Activated naive CD4-positive, alpha-beta T cell treated with anti-CD3 and anti-CD28 coated beads, Interleukin-2, amount 50 U/mL, for 72 hours (primary cell): ENCODE results near the gene KLHL6. TPM values are rescaled to one million over a fixed set of nuclear protein-coding genes. Genes with fewer than 3 reads are reported as not detected.
"Not testable (repeated sequence)": the region's sequence is repeated elsewhere in the genome, so short reads cannot be mapped to it uniquely, and the experiment has no call there.

Experiments used
- ATAC-seq, 2 donors: fragments of 150-1000 bp; cut with Tn5 transposase; 2 replicates each; pipeline ENCODE4 v1.10.0; 2021; ENCODE audit warnings: mild to moderate bottlenecking in 2 of 2, moderate library complexity in 2 of 2
- DNase-seq, 2 donors: peaks; one replicate each; pipeline ENCODE4 v3.0.0; 2021 to 2022; ENCODE audit warnings: low spot score in 2 of 2
- H3K27ac Mint-ChIP-seq, 2 donors: one replicate each; pipeline ENCODE4 v1.8.0; 2022; ENCODE audit warnings: mild to moderate bottlenecking in 2 of 2, mixed read lengths in 2 of 2
- H3K36me3 Mint-ChIP-seq, 2 donors: one replicate each; pipeline ENCODE4 v1.8.0; 2022; ENCODE audit warnings: mixed read lengths in 2 of 2
- H3K9me3 Mint-ChIP-seq, 2 donors: one replicate each; pipeline ENCODE4 v1.8.0; 2022; ENCODE audit warnings: mixed read lengths in 2 of 2
- total RNA-seq, 2 donors: library from RNA; stranded (reverse); gene quantifications; one replicate each; pipeline ENCODE4 v1.2.3, GENCODE V29; 2022

KLHL6 gene
- total RNA-seq, 2 donors from 2014 or later = 47.0 to 72.9 TPM

- no peak overlapping the region for H3K27ac Mint-ChIP-seq
- no peaks in the 10 kb centered on the region for H3K9me3 Mint-ChIP-seq
- ATAC-seq = no peak
- no peak for DNase-seq
- no peaks in the 10 kb centered on the region for H3K36me3 Mint-ChIP-seq
Observed at GRCh38 chr3:183464480-183464879, 91.0 kb downstream of the KLHL6 start.

- DNase-seq = no peak
- ATAC-seq = no peak
- no peaks in the 10 kb centered on the region for H3K9me3 Mint-ChIP-seq
- H3K27ac Mint-ChIP-seq = no peak overlapping the region
- H3K36me3 Mint-ChIP-seq = no peaks in the 10 kb centered on the region
Observed at GRCh38 chr3:183460081-183461055, 95.1 kb downstream of the KLHL6 start.

DNA sequence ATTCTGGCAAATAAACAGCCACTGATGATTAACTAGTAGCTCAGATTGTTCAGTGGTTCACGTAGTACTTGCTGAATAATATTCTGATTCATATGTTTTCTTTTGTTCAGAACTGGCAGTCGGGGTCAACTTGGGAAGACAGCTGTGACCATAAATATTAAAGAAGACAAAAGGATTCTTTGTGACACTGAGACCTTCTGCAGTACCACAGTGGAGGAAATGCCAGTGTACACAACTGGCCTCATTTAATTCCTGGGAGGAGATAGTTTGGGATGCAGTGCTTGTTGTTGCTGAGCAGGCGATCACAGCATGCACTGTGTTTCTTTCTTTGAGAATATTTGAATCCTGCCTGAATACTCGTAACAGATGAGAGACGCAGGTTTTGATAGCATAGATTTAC lies 100.4 kb downstream of the KLHL6 start:
- H3K27ac Mint-ChIP-seq = no peak overlapping the region
- ATAC-seq = no peak
- no peaks in the 10 kb centered on the region for H3K9me3 Mint-ChIP-seq
- no peaks in the 10 kb centered on the region for H3K36me3 Mint-ChIP-seq
- no peak for DNase-seq

DNA sequence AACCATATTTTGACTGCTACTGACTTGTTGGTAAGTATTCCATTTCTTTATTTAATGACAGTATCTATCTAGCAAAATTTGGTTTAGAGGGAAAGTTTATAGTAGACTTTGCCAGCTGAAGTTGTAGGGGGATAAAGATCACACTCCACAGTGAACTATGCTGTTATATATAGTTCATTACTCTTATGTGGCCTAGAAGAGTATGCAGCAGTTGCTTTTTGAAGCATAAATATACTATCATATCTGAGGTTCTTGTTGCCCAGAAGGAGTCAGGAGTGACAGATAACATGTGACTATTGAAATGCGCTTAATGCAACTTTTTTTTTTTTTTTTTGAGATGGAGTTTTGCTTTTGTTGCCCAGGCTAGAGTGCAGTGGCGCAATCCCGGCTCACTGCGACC lies 101.4 kb downstream of the KLHL6 start:
- Mint-ChIP-seq H3K27ac (no peak overlapping the region), H3K36me3 (no peaks in the 10 kb centered on the region), H3K9me3 (no peaks in the 10 kb centered on the region)
- DNase-seq = no peak
- no peak for ATAC-seq

DNA sequence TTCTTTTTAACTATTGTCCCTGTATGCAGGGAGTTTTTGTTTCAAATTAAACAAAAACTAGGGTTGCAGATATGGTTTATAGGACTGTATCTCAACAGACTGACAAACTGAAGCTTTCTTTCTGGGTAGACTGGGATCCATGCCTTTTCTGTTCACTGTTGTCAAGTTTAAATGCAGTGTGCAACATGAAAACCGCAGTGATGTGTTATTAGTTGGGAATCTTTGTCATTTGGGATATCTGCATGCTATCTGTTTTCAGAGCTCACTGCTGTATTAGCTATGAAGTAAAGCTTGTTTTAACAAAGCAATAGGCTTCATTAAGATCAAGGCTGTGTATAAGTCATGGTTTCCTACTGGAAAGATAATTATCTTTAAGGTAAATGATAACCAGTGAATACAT lies 105.7 kb downstream of the KLHL6 start:
- ATAC-seq (no peak), DNase-seq (no peak)
- Mint-ChIP-seq H3K36me3 (peaks cover 0 to 5% of the 10 kb centered on the region in 2 donors), H3K27ac (no peak overlapping the region), H3K9me3 (peaks cover 0 to under 1% of the 10 kb centered on the region in 2 donors)

GRCh38 chr3:183449391-183449790 lies 106.1 kb downstream of the KLHL6 start:
- H3K9me3 Mint-ChIP-seq = peaks cover 0 to 5% of the 10 kb centered on the region in 2 donors
- peaks cover under 1 to 5% of the 10 kb centered on the region in 2 donors for H3K36me3 Mint-ChIP-seq

GRCh38 chr3:183448369-183449128 lies 107.0 kb downstream of the KLHL6 start:
- peaks cover 2 to 10% of the 10 kb centered on the region in 2 donors for H3K9me3 Mint-ChIP-seq
- ATAC-seq (no peak), DNase-seq (no peak)
- H3K27ac Mint-ChIP-seq = peak overlapping the region in 1 of 2 donors; percentile 84
- H3K36me3 Mint-ChIP-seq = peaks cover 9% of the 10 kb centered on the region in 2 donors

More at GRCh38 chr3:183449391-183449790, 106.1 kb downstream of the KLHL6 start:
- ATAC-seq (no peak), DNase-seq (no peak)
- no peak overlapping the region for H3K27ac Mint-ChIP-seq

GRCh38 chr3:183447206-183448001 lies 108.1 kb downstream of the KLHL6 start:
- Mint-ChIP-seq H3K9me3 (peaks cover 9 to 20% of the 10 kb centered on the region in 2 donors), H3K27ac (peak overlapping the region; percentile 82 to 84), H3K36me3 (peaks cover 15 to 21% of the 10 kb centered on the region in 2 donors)
- ATAC-seq (peak; percentile 91 to 95), DNase-seq (peak; percentile 76 to 78)

DNA sequence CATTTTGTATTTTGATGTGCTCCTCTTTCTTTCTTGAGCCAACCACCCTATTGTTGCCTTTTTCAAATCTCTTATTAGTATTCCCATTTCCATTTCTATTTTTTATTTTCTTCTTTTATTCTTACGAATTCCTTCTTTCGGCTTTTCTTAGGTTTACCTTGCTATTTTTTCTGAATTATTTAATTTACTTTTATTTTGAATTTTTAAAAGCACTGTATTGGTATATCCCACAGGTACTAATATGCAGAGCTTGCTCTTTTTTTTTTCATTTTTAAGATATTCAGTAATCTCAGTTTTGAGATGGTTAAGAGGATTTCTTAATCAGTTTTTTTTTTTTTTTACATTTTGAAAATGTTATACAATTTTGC lies 108.7 kb downstream of the KLHL6 start:
- Mint-ChIP-seq H3K9me3 (peaks cover 9 to 25% of the 10 kb centered on the region in 2 donors), H3K36me3 (peaks cover 15 to 21% of the 10 kb centered on the region in 2 donors), H3K27ac (no peak overlapping the region)
- DNase-seq (no peak), ATAC-seq (no peak)

DNA sequence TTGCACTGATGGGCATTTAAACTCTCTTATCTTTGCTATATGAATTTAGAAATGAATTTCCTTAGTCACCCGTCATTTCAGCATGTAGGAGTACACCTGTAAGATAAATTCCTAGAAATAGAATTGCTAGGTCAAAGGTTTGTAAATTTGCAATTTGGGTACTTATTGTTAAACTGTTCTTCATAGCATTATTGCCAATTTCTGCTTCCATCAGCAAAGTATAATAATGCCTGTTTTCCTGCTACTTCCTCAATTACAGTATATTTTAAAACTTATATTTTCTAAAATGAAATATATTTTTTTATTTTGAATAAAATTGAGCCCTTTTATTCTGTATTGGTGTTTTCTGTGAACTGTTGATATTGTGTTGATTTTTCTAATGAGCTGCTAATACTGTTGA lies 110.8 kb downstream of the KLHL6 start:
- Mint-ChIP-seq H3K36me3 (peaks cover 15 to 21% of the 10 kb centered on the region in 2 donors), H3K9me3 (peaks cover 9 to 30% of the 10 kb centered on the region in 2 donors), H3K27ac (no peak overlapping the region)
- ATAC-seq (no peak), DNase-seq (no peak)

GRCh38 chr3:183443395-183444385 lies 111.8 kb downstream of the KLHL6 start:
- H3K27ac Mint-ChIP-seq = no peak overlapping the region
- H3K36me3 Mint-ChIP-seq = peaks cover 15 to 21% of the 10 kb centered on the region in 2 donors
- no peak for DNase-seq
- ATAC-seq = no peak
- H3K9me3 Mint-ChIP-seq = peaks cover 9 to 30% of the 10 kb centered on the region in 2 donors

- no peak overlapping the region for H3K27ac Mint-ChIP-seq
- ATAC-seq (no peak), DNase-seq (no peak)
- H3K9me3 Mint-ChIP-seq = peaks cover 9 to 30% of the 10 kb centered on the region in 2 donors
- peaks cover 15 to 21% of the 10 kb centered on the region in 2 donors for H3K36me3 Mint-ChIP-seq
Observed at GRCh38 chr3:183442994-183443393, 112.5 kb downstream of the KLHL6 start.

DNA sequence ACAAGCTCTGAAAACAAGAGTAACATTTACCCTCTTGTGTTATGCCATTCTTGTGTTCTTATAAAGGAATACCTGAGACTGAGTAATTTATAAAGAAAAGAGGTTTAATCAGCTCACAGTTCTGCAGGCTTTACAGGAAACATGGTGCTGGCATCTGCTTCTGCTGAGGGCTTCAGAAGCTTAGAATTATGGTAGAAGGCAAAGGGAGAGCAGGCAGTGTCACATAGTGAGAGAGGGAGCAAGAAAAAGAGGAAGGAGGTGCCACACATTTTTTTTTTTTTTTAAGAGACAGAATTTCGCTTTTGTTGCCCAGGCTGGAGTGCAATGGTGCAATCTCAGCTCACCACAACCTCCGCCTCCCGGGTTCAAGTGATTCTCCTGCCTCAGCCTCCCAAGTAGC lies 115.0 kb downstream of the KLHL6 start:
- not testable (repeated sequence) for H3K27ac Mint-ChIP-seq, DNase-seq, ATAC-seq
- Mint-ChIP-seq H3K9me3 (peaks cover 9 to 30% of the 10 kb centered on the region in 2 donors), H3K36me3 (peaks cover 9 to 21% of the 10 kb centered on the region in 2 donors)

DNA sequence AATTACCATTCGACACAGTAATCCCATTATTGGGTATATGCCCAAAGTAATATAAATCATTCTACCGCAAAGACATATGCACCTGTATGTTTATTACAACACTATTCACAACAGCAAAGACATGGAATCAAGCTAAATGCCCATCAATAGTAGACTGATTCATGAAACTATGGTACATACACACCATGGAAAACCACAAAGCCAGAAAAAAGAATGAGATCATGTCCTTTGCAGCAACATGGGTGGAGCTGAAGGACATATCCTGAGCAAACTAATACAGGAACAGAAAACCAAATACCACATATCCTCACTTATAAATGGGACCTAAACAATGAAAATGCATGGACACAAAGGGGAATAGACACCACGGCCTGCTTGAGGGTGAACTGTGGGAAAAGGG lies 116.0 kb downstream of the KLHL6 start:
- no peak overlapping the region for H3K27ac Mint-ChIP-seq
- H3K9me3 Mint-ChIP-seq = peaks cover 9 to 27% of the 10 kb centered on the region in 2 donors
- ATAC-seq = no peak
- DNase-seq = no peak
- peaks cover 9 to 21% of the 10 kb centered on the region in 2 donors for H3K36me3 Mint-ChIP-seq

DNA sequence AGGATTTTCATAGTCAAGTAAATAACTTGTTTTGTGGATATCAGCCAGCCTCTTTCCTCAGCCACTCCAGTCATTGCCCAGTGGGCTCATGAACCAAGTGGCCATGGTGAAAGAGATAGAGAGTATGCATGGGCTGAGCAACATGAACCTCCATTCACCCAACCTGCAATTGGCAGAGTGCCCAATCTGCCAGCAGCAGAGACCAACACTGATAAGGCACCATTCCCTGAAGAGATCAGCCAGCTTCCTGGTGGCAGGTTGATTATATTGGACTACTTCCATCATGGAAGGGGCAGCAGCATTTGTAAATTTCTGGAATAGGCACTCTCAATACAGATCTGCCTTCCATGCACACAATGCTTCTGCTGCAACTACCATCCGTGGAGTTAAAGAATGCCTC lies 116.8 kb downstream of the KLHL6 start:
- DNase-seq (no peak), ATAC-seq (no peak)
- H3K9me3 Mint-ChIP-seq = peaks cover 8 to 22% of the 10 kb centered on the region in 2 donors
- no peak overlapping the region for H3K27ac Mint-ChIP-seq
- H3K36me3 Mint-ChIP-seq = peaks cover 7 to 14% of the 10 kb centered on the region in 2 donors
